ENCODE data around the gene TAF11L11. TPM values are rescaled to one million over a fixed set of nuclear protein-coding genes. Genes with fewer than 3 reads are reported as not detected.
"Not testable (repeated sequence)": the region's sequence is repeated elsewhere in the genome, so short reads cannot be mapped to it uniquely, and the experiment has no call there.

The TAF11L11 gene
- total RNA-seq, 2 experiments from 2014 or later = not detected

DNA sequence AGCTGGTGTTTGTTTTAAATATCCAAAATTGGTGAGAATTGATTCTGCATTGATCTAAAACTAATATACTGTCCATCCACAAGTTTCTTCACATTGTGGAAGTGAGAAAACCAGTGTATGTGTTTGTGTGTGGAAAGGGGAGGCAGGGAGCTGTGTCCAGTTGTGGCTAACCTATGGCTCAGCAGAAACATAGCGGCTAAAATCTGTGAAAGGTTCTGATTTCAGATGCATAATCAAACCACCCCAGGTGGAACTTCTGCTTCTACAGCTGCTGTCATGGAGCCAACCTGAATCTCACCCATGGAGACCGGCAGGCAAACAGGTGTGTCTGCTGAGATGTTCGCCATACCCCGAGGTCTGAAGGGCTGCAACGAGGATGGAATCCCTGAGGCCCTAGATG is 30.2 kb downstream of the TAF11L11 start, which contains the start of gene TAF11L14:
Gene TAF11L14, plus strand, starts transcription at position 301 of the 400 bp plus-strand sequence.
- no peak for DNase-seq
- intact Hi-C loops (cut with DNase I, micrococcal nuclease) = no loop called here
- Mint-ChIP-seq H3K27ac (no peak within 1 kb of the TSS), H3K4me1 (ENCODE audit: low read depth) (no peaks in the 10 kb centered on the region), H3K4me3 (no peak within 1 kb of the TSS), H3K36me3 (ENCODE audit: low read depth) (no peaks in the 10 kb centered on the region), H3K9me3 (no peaks in the 10 kb centered on the region), H3K27me3 (no peaks in the 10 kb centered on the region)
- Histone ChIP-seq H3K9me3 (ENCODE audit: control insufficient read depth in 1 of 2, insufficient read depth in 1 of 2, low read length in 2 of 2) (no peaks in the 10 kb centered on the region), H3K27me3 (ENCODE audit: control insufficient read depth in 1 of 2, insufficient read depth in 2 of 2, low read length in 2 of 2) (no peaks in the 10 kb centered on the region), H3K4me3 (ENCODE audit: low read length) (no peak within 1 kb of the TSS), H3K4me1 (ENCODE audit: insufficient read depth, low read length) (no peaks in the 10 kb centered on the region), H3K27ac (ENCODE audit: low read depth in 1 of 2, low read length in 2 of 2) (no peak within 1 kb of the TSS), H3K36me3 (ENCODE audit: insufficient read depth, low read length) (no peaks in the 10 kb centered on the region)
- no peak for ATAC-seq (ENCODE audit: poor library complexity)
- TF ChIP-seq, protein P1, sequence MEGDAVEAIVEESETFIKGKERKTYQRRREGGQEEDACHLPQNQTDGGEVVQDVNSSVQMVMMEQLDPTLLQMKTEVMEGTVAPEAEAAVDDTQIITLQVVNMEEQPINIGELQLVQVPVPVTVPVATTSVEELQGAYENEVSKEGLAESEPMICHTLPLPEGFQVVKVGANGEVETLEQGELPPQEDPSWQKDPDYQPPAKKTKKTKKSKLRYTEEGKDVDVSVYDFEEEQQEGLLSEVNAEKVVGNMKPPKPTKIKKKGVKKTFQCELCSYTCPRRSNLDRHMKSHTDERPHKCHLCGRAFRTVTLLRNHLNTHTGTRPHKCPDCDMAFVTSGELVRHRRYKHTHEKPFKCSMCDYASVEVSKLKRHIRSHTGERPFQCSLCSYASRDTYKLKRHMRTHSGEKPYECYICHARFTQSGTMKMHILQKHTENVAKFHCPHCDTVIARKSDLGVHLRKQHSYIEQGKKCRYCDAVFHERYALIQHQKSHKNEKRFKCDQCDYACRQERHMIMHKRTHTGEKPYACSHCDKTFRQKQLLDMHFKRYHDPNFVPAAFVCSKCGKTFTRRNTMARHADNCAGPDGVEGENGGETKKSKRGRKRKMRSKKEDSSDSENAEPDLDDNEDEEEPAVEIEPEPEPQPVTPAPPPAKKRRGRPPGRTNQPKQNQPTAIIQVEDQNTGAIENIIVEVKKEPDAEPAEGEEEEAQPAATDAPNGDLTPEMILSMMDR (IDR thresholded peaks at IDR 0.05) = no peak
- ChIA-PET CTCF (no interaction called here), POLR2A (no interaction called here)

DNA sequence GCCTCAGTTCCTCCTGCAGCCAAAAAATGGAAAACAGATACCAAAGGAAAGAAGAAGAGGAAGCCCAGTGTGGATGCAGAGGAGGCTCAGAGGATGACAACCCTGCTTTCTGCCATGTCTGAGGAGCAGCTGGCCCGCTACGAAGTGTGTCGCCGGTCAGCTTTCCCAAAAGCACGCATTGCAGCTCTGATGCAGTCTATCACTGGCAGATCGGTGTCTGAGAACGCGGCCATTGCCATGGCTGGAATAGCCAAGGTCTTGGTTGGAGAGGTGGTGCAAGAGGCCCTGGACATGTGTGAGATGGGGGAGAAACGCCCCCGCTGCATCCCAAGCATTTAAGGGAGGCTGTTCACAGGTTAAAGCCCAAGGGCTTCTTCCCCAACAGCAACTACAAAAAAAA is 45.2 kb downstream of the TAF11L11 start:
- H3K4me3 ChIP-seq (ENCODE audit: low read length); POLR2A ChIA-PET; ATAC-seq (ENCODE audit: poor library complexity); H3K27me3 Mint-ChIP-seq; H3K36me3 ChIP-seq (ENCODE audit: insufficient read depth, low read length); H3K4me1 Mint-ChIP-seq (ENCODE audit: low read depth); H3K36me3 Mint-ChIP-seq (ENCODE audit: low read depth); H3K4me3 Mint-ChIP-seq; H3K27me3 ChIP-seq (ENCODE audit: control insufficient read depth in 1 of 2, insufficient read depth in 2 of 2, low read length in 2 of 2); intact Hi-C loops (cut with DNase I, micrococcal nuclease); H3K27ac Mint-ChIP-seq; DNase-seq; H3K4me1 ChIP-seq (ENCODE audit: insufficient read depth, low read length); CTCF ChIA-PET; H3K27ac ChIP-seq (ENCODE audit: low read depth in 1 of 2, low read length in 2 of 2): not testable (repeated sequence)
- peaks cover 14% of the 10 kb centered on the region for H3K9me3 Mint-ChIP-seq
- peaks cover 0 to 20% of the 10 kb centered on the region in 2 experiments for H3K9me3 ChIP-seq (ENCODE audit: control insufficient read depth in 1 of 2, insufficient read depth in 1 of 2, low read length in 2 of 2)

DNA sequence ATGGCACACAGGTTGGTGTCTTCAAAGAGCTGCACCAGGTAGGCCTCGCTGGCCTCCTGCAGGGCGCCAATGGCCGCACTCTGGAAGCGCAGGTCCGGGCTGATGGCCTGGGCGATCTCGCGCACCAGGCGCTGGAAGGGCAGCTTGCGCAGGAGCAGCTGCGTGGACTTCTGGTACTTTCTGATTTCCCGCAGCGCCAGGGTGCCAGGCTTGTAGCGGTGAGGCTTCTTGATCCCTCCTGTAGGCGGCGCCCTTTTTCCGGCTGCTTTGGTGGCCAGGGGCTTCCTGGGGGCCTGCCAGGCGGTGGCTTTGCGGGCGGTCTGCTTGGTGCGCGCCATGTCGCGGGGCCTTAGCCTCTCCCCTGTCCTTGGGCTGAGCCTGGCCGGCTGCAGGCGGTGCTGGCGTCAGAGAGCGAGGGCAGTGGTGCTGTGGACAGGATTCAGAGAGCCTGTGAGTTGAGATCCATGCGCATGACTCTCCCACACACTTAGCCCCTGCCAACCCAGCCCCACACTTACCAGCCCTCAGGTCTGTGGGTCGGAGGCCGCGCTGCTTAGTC is 51.3 kb downstream of the TAF11L11 start:
- H3K36me3 ChIP-seq (ENCODE audit: insufficient read depth, low read length); CTCF ChIA-PET; H3K27me3 Mint-ChIP-seq; POLR2A ChIA-PET; H3K4me1 Mint-ChIP-seq (ENCODE audit: low read depth); H3K27me3 ChIP-seq (ENCODE audit: control insufficient read depth in 1 of 2, insufficient read depth in 2 of 2, low read length in 2 of 2); DNase-seq; H3K36me3 Mint-ChIP-seq (ENCODE audit: low read depth); H3K4me1 ChIP-seq (ENCODE audit: insufficient read depth, low read length); intact Hi-C loops (cut with DNase I, micrococcal nuclease); H3K27ac ChIP-seq (ENCODE audit: low read depth in 1 of 2, low read length in 2 of 2); H3K27ac Mint-ChIP-seq; H3K4me3 ChIP-seq (ENCODE audit: low read length); ATAC-seq (ENCODE audit: poor library complexity); H3K4me3 Mint-ChIP-seq: not testable (repeated sequence)
- H3K9me3 Mint-ChIP-seq = peaks cover 20% of the 10 kb centered on the region
- peaks cover 0 to 20% of the 10 kb centered on the region in 2 experiments for H3K9me3 ChIP-seq (ENCODE audit: control insufficient read depth in 1 of 2, insufficient read depth in 1 of 2, low read length in 2 of 2)

Other genes starting within 250 kb of the TAF11L11 start
- gene TAF11L2, start 106.0 kb upstream of the TAF11L11 start, total RNA-seq = not detected
- gene TAF11L3, start 85.8 kb upstream of the TAF11L11 start, total RNA-seq = not detected
- gene TAF11L4, start 82.4 kb upstream of the TAF11L11 start, total RNA-seq = not detected
- not detected for gene TAF11L5, start 78.9 kb upstream of the TAF11L11 start, total RNA-seq
- not detected for gene TAF11L6, start 75.5 kb upstream of the TAF11L11 start, total RNA-seq
- gene TAF11L7, start 18.4 kb upstream of the TAF11L11 start, total RNA-seq = not detected
- gene TAF11L8, start 13.2 kb upstream of the TAF11L11 start, total RNA-seq = not detected
- not detected for gene TAF11L9, start 9.8 kb upstream of the TAF11L11 start, total RNA-seq
- not detected for gene TAF11L10, start 6.4 kb upstream of the TAF11L11 start, total RNA-seq
- not detected for gene TAF11L12, start 6.2 kb downstream of the TAF11L11 start, total RNA-seq
- gene TAF11L13, start 27.9 kb downstream of the TAF11L11 start, total RNA-seq = not detected
- not detected for gene TAF11L14, start 30.3 kb downstream of the TAF11L11 start, total RNA-seq

All from CD4-positive, alpha-beta T cell (primary cell).